Cardiac fibroblast (primary cell): ENCODE data around the gene ALDOC.
"Not testable (repeated sequence)": the region's sequence is repeated elsewhere in the genome, so short reads cannot be mapped to it uniquely, and the experiment has no call there.

Source experiments
- DNase-seq, 2 donors: peaks; one replicate each; pipeline versions ENCODE4 v3.0.0 to v3.0.0-alpha.2; 2010; ENCODE audit warnings: low read depth in 2 of 2
- H3K4me3 ChIP-seq, 2 donors: replicated peaks in 1 of 2; 1 replicate in 1 of 2; 2 replicates in 1 of 2; pipeline ENCODE4 v1.5.1; 2011; ENCODE audit warnings: low read depth in 2 of 2, low read length in 2 of 2, mild to moderate bottlenecking in 2 of 2, moderate library complexity in 1 of 2
- TF ChIP-seq, protein P1 (sequence below): IDR thresholded peaks from one replicate; pipeline ENCODE4 v1.5.1; 2011; ENCODE audit warnings: low read depth, mild to moderate bottlenecking, low read length, inconsistent platforms

ALDOC gene

GRCh38 chr17:28584434-28584833 is 7.7 kb upstream of the ALDOC start:
- TF ChIP-seq, protein P1, sequence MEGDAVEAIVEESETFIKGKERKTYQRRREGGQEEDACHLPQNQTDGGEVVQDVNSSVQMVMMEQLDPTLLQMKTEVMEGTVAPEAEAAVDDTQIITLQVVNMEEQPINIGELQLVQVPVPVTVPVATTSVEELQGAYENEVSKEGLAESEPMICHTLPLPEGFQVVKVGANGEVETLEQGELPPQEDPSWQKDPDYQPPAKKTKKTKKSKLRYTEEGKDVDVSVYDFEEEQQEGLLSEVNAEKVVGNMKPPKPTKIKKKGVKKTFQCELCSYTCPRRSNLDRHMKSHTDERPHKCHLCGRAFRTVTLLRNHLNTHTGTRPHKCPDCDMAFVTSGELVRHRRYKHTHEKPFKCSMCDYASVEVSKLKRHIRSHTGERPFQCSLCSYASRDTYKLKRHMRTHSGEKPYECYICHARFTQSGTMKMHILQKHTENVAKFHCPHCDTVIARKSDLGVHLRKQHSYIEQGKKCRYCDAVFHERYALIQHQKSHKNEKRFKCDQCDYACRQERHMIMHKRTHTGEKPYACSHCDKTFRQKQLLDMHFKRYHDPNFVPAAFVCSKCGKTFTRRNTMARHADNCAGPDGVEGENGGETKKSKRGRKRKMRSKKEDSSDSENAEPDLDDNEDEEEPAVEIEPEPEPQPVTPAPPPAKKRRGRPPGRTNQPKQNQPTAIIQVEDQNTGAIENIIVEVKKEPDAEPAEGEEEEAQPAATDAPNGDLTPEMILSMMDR: no peak
- no peak overlapping the region for H3K4me3 ChIP-seq
- DNase-seq: no peak

GRCh38 chr17:28582513-28582912 is 5.8 kb upstream of the ALDOC start:
- TF ChIP-seq, protein P1: no peak
- DNase-seq: no peak
- no peak overlapping the region for H3K4me3 ChIP-seq

GRCh38 chr17:28580959-28581358 is 4.3 kb upstream of the ALDOC start:
- no peak for DNase-seq
- TF ChIP-seq, protein P1: no peak

GRCh38 chr17:28579526-28579925 is 2.8 kb upstream of the ALDOC start:
- DNase-seq: no peak
- H3K4me3 ChIP-seq: no peak overlapping the region
- TF ChIP-seq, protein P1: no peak

More at GRCh38 chr17:28580959-28581358, 4.3 kb upstream of the ALDOC start:
- H3K4me3 ChIP-seq: no peak overlapping the region

DNA sequence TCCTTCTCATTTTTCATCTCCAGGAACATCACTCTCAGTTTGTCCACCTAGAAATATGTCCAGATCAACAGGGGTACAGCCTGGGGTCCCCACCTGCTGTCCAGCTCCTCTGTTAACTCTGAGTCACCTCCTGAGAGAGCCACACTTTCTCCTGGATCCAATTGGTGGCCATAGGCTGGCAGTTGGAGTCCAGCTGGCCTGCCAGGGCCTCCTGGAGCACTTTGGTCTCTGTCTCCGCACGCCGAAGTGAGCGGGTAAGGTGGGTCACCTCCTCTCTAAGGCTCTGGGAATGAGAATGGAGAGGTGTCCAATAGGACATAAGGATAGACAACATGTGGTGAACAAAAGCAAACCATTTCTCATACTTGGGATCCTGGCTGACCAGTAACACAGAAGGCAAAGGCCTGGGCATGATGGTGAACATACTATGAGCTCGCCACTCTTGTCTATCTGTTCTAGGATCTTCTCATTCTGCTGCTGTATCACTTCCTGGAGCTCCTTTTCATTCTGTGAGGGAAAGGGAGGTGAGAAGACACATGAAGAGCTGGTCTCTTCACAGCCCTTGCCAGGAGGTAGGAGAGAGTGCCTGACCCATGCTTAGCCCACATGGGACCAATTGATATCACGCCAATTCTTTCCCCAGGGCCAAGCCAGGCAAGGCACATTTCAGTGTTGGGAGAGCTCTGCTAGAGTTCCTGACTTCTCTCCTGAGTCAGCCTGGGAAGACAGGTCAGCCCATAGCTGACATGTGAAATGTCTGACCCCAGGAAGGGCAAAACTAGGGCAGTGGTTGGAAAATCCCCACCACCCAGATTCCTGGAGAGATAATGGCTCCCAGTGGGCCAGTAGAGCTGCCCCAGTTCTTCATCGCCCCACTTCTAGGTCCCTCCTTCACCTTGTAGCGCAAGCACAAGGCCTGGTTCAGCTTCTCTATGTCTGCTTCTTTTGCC is 1.8 kb upstream of the ALDOC start:
- TF ChIP-seq, protein P1: no peak
- no peak overlapping the region for H3K4me3 ChIP-seq
- no peak for DNase-seq

DNA sequence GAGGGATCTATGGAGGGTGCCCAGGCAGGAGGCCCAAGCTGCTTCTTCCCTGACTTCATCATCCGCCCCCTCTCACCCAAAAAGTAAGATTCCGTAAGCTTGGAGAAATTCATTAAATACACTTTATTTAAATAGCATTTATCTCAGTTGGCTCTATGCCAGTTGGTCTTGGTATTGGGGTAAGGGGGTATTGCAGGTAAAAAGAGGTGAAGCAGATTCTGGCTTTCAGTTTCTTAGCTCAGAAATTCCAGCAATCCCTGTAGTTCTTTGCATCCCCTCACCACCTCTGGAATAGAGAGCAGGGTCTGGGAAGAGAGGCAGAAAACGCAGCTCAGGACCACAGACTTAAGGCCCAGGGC is 750 bp upstream of the ALDOC start:
- H3K4me3 ChIP-seq: no peak overlapping the region
- DNase-seq: no peak
- TF ChIP-seq, protein P1: no peak

DNA sequence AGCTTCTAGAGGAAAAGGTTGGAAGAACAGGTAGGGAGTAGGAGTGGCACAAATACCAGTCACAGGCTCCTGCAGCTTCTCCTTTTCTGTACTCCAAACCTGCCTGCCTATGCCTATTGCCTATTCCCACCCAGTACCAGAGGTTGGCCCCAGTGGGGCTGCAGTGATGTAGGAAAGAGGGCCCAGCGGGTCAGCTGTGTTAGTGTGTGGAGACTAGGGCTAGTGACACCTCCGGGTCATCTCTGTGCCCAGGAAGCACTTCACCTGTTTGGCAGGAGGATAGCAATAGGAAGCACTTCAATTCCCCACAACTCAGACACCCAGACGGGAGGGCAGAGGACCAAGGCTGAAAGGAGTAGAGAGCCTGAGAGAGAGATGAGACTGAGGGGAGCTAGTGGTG is 679 bp downstream of the ALDOC start:
- H3K4me3 ChIP-seq: peak overlapping the region in 1 of 2 donors; percentile 32
- DNase-seq: not testable (repeated sequence)
